ENCODE data around the gene TSPAN9.

- no peak for TF ChIP-seq CTCF (IDR thresholded peaks at IDR 0.05 in 2 of 3, conservative IDR thresholded peaks at IDR 0.05 in 1 of 3; ENCODE audit: borderline replicate concordance in 1 of 3, insufficient read depth in 1 of 3, low read depth in 2 of 3, low read length in 2 of 3)
- no peak for TF ChIP-seq RAD21 (IDR thresholded peaks at IDR 0.05; ENCODE audit: low read depth)
- TF ChIP-seq SIN3A (IDR thresholded peaks at IDR 0.05; ENCODE audit: low read depth), result no peak
- no peak for TF ChIP-seq POLR2A (IDR thresholded peaks at IDR 0.05; ENCODE audit: borderline replicate concordance, extremely low read depth, insufficient read depth, insufficient read length)
- no peak for TF ChIP-seq ZNF274 (IDR thresholded peaks at IDR 0.05; ENCODE audit: low read depth, low read length)
- no peak for TF ChIP-seq JUND (IDR thresholded peaks at IDR 0.05)
- no peak for TF ChIP-seq MAX (IDR thresholded peaks at IDR 0.05)
- TF ChIP-seq CBX3 (IDR thresholded peaks at IDR 0.05; ENCODE audit: low read depth), result no peak
- TF ChIP-seq ELF1 (IDR thresholded peaks at IDR 0.05; ENCODE audit: borderline replicate concordance, low read depth), result no peak
- no peak for TF ChIP-seq ZFX (IDR thresholded peaks at IDR 0.05)
- TF ChIP-seq, protein P1, sequence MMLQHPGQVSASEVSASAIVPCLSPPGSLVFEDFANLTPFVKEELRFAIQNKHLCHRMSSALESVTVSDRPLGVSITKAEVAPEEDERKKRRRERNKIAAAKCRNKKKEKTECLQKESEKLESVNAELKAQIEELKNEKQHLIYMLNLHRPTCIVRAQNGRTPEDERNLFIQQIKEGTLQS (IDR thresholded peaks at IDR 0.05), result no peak
Observed at GRCh38 chr12:3044141-3044630, 33.0 kb upstream of the TSPAN9 start.

All from HCT116 (cell line).